Neural progenitor cell (in vitro differentiated cells): ENCODE data around the gene DLG2.

ENCODE experiments used
- CTCF ChIP-seq: fragments of 200-600 bp; sonication (generic); IDR thresholded peaks from 2 replicates; pipeline ENCODE4 v1.5.1; 2017; ENCODE audit warnings: antibody characterized with exemption, mild to moderate bottlenecking
- EZH2 ChIP-seq: fragments of 200-600 bp; sonication (generic); IDR thresholded peaks from 2 replicates; pipeline ENCODE4 v1.6.1; 2017; ENCODE audit warnings: antibody characterized with exemption, mild to moderate bottlenecking, moderate library complexity

DNA sequence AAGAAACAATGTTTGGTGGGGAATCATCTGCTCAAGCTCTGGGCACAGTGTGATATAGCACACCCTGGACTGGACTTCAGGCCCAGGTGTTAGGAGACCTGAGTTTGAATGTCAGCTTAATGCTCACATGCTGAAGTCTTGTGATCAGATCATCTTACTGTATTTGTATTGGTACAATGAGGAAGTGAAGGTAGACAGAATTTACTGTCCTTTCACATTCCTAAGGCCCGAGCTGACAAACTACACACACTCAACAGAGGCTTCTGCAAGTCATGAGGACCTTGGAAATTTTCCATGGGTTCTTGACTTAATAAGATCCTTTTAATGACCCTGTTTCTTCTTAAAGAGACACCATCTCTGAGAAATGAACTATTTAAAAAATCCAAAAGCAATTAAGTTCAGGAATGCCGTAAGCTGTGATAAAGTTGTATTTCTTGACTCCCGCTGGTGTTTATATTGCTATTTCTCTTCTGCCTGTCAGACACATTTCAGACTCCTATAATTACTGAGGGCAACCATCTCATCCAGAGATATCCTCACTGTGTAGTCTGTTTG is 802.0 kb downstream of the DLG2 start:
- no peak for TF ChIP-seq EZH2
- no peak for TF ChIP-seq CTCF
